ENCODE data around the gene ODF4.
A peak's percentile ranks its signal among the peaks of the same experiment; 100 is the strongest.
"Not testable (repeated sequence)": the region's sequence is repeated elsewhere in the genome, so short reads cannot be mapped to it uniquely, and the experiment has no call there.

ODF4 gene

GRCh38 chr17:8371786-8372185 lies 32.1 kb downstream of the ODF4 start:
- no peak for DNase-seq

GRCh38 chr17:8372422-8372821 lies 32.8 kb downstream of the ODF4 start:
- no peak for DNase-seq

- DNase-seq, result not testable (repeated sequence)
Measured at GRCh38 chr17:8373856-8374255, 34.2 kb downstream of the ODF4 start.

GRCh38 chr17:8375738-8376259 lies 36.2 kb downstream of the ODF4 start:
- DNase-seq, result no peak

GRCh38 chr17:8376271-8377067 lies 36.8 kb downstream of the ODF4 start, which contains the start of gene KRABD2:
Gene KRABD2, minus strand, starts transcription at chr17:8376704.
- DNase-seq, result peak; percentile 37

- DNase-seq, result no peak
Measured at GRCh38 chr17:8377422-8377821, 37.8 kb downstream of the ODF4 start.

GRCh38 chr17:8378117-8378516 lies 38.5 kb downstream of the ODF4 start:
- DNase-seq, result not testable (repeated sequence)

- DNase-seq, result no peak
Measured at GRCh38 chr17:8380049-8380448, 40.4 kb downstream of the ODF4 start.

- DNase-seq, result no peak
Measured at GRCh38 chr17:8382052-8382879, 42.6 kb downstream of the ODF4 start.

- DNase-seq, result no peak
Measured at GRCh38 chr17:8382880-8383142, 43.2 kb downstream of the ODF4 start.

- DNase-seq, result peak; percentile 92
Measured at GRCh38 chr17:8383143-8383822, 43.6 kb downstream of the ODF4 start, which contains the start of gene RPL26. Gene RPL26, minus strand, starts transcription at chr17:8383193. Its CDS starts 883 bp downstream, at chr17:8382310.

- DNase-seq, result no peak
Measured at GRCh38 chr17:8384801-8385378, 45.2 kb downstream of the ODF4 start.

- no peak for DNase-seq
Measured at GRCh38 chr17:8386841-8387240, 47.2 kb downstream of the ODF4 start.

- no peak for DNase-seq
Measured at GRCh38 chr17:8387914-8388651, 48.4 kb downstream of the ODF4 start.

GRCh38 chr17:8391711-8392110 lies 52.1 kb downstream of the ODF4 start:
- no peak for DNase-seq

GRCh38 chr17:8392274-8392673 lies 52.6 kb downstream of the ODF4 start:
- no peak for DNase-seq

GRCh38 chr17:8392674-8393469 lies 53.2 kb downstream of the ODF4 start:
- DNase-seq, result no peak

GRCh38 chr17:8393470-8394231 lies 54.0 kb downstream of the ODF4 start:
- DNase-seq, result no peak

- DNase-seq, result not testable (repeated sequence)
Measured at GRCh38 chr17:8394497-8394896, 54.9 kb downstream of the ODF4 start.

Measured in NCI-H2107 (cell line).